Neuronal stem cell (in vitro differentiated cells): ENCODE data around the gene OVCH1.

ENCODE experiments used
- DNase-seq: peaks from one replicate; pipeline ENCODE4 v3.0.0-alpha.2; 2013; ENCODE audit warnings: low spot score
- H2AFZ ChIP-seq: one replicate; pipeline ENCODE4 v1.6.1; 2013; ENCODE audit warnings: mild to moderate bottlenecking, low read length, inconsistent platforms
- H2AK5ac ChIP-seq: 2 replicates; pipeline ENCODE4 v1.6.1; 2013; ENCODE audit warnings: low read depth, mild to moderate bottlenecking, inconsistent platforms, low read length, moderate library complexity, mixed read lengths
- H2BK120ac ChIP-seq: 2 replicates; pipeline ENCODE4 v1.6.1; 2013; ENCODE audit warnings: low read depth, mild to moderate bottlenecking, inconsistent platforms, low read length, moderate library complexity, mixed read lengths
- H2BK12ac ChIP-seq: one replicate; pipeline ENCODE4 v1.6.1; 2013; ENCODE audit warnings: low read length, inconsistent platforms
- H2BK15ac ChIP-seq: 2 replicates; pipeline ENCODE4 v1.6.1; 2013; ENCODE audit warnings: mild to moderate bottlenecking, low read length, inconsistent platforms, mixed read lengths
- H2BK5ac ChIP-seq: one replicate; pipeline ENCODE4 v1.6.1; 2013; ENCODE audit warnings: inconsistent platforms, mild to moderate bottlenecking, low read length, moderate library complexity
- H3K14ac ChIP-seq: one replicate; pipeline ENCODE4 v1.6.1; 2013; ENCODE audit warnings: low read length, inconsistent platforms
- H3K18ac ChIP-seq: 2 replicates; pipeline ENCODE4 v1.6.1; 2013; ENCODE audit warnings: low read length, inconsistent platforms
- H3K23ac ChIP-seq: 2 replicates; pipeline ENCODE4 v1.6.1; 2013; ENCODE audit warnings: low read depth, mild to moderate bottlenecking, mixed read lengths, low read length, inconsistent platforms; ENCODE audit not compliant: poor library complexity
- H3K27ac ChIP-seq: replicated peaks from 3 replicates; pipeline ENCODE4 v1.5.1; 2013; ENCODE audit warnings: low read length, inconsistent platforms
- H3K27me3 ChIP-seq, 3 experiments: 2 replicates each; pipeline ENCODE4 v1.6.1; 2013; ENCODE audit warnings: low read length in 3 of 3, mild to moderate bottlenecking in 2 of 3, inconsistent platforms in 1 of 3, low read depth in 1 of 3, mixed read lengths in 1 of 3, moderate library complexity in 1 of 3; ENCODE audit not compliant: control insufficient read depth in 3 of 3, insufficient read depth in 3 of 3
- H3K36me3 ChIP-seq, 2 donors: replicated peaks in 1 of 2; 2 replicates each; pipeline ENCODE4 v1.6.1; 2013; ENCODE audit warnings: low read length in 2 of 2; ENCODE audit not compliant: control insufficient read depth in 2 of 2, insufficient read depth in 2 of 2
- H3K4ac ChIP-seq: 2 replicates; pipeline ENCODE4 v1.6.1; 2013; ENCODE audit warnings: inconsistent platforms, mild to moderate bottlenecking, low read length, moderate library complexity
- H3K4me1 ChIP-seq, 2 donors: 1 replicate in 1 of 2; 2 replicates in 1 of 2; pipeline ENCODE4 v1.6.1; 2013; ENCODE audit warnings: low read length in 2 of 2, low read depth in 1 of 2; ENCODE audit not compliant: control insufficient read depth in 2 of 2, insufficient read depth in 1 of 2
- H3K4me2 ChIP-seq: one replicate; pipeline ENCODE4 v1.6.1; 2013; ENCODE audit warnings: mild to moderate bottlenecking, low read length, inconsistent platforms; ENCODE audit not compliant: insufficient read depth, poor library complexity, severe bottlenecking
- H3K4me3 ChIP-seq, 2 donors: 2 replicates each; pipeline ENCODE4 v1.5.1; 2013; ENCODE audit warnings: low read length in 2 of 2, mild to moderate bottlenecking in 2 of 2, inconsistent platforms in 1 of 2, moderate library complexity in 1 of 2
- H3K79me1 ChIP-seq: one replicate; pipeline ENCODE4 v1.6.1; 2013; ENCODE audit warnings: low read depth, mild to moderate bottlenecking, inconsistent platforms, low read length, moderate library complexity
- H3K9ac ChIP-seq: one replicate; pipeline ENCODE4 v1.6.1; 2013; ENCODE audit warnings: mild to moderate bottlenecking, low read depth, low read length, inconsistent platforms; ENCODE audit not compliant: poor library complexity
- H3K9me3 ChIP-seq, 2 donors: replicated peaks in 1 of 2; 2 replicates each; pipeline versions ENCODE3 to v1.6.1; 2013; ENCODE audit warnings: low read length in 2 of 2, mild to moderate bottlenecking in 2 of 2, inconsistent platforms in 1 of 2, low read depth in 1 of 2, mixed read lengths in 1 of 2, moderate library complexity in 1 of 2; ENCODE audit not compliant: control insufficient read depth in 2 of 2, insufficient read depth in 1 of 2
- H4K8ac ChIP-seq: one replicate; pipeline ENCODE4 v1.6.1; 2013; ENCODE audit warnings: low read depth, mild to moderate bottlenecking, inconsistent platforms, low read length, moderate library complexity
- H4K91ac ChIP-seq: one replicate; pipeline ENCODE4 v1.6.1; 2013; ENCODE audit warnings: low read length, low read depth, mild to moderate bottlenecking, inconsistent platforms; ENCODE audit not compliant: poor library complexity
- WGBS, 2 donors: extraction: QIAGEN DNeasy Blood & Tissue Kit; methylation state at CpG; one replicate each; pipeline ENCODE4 v1.1.7; 2013; ENCODE audit warnings: missing lambda C conversion rate in 2 of 2, mixed read lengths in 1 of 2; ENCODE audit not compliant: insufficient read length in 2 of 2, insufficient replicate concordance in 1 of 2; ENCODE audit errors: extremely low coverage in 2 of 2; 5-methylcytosine and 5-hydroxymethylcytosine counted together

The OVCH1 gene

GRCh38 chr12:29415111-29415510 lies 82.4 kb downstream of the OVCH1 start:
- WGBS, 2 donors = no CpG with 5 or more reads among the region's 4 CpGs
- no peak overlapping the region for H4K8ac ChIP-seq
- no peak overlapping the region for H3K14ac ChIP-seq
- H3K79me1 ChIP-seq = no peaks in the 10 kb centered on the region
- no peaks in the 10 kb centered on the region for H3K9me3 ChIP-seq
- H3K23ac ChIP-seq = no peak overlapping the region
- H2BK5ac ChIP-seq = no peak overlapping the region
- no peaks in the 10 kb centered on the region for H3K27me3 ChIP-seq
- H3K18ac ChIP-seq = no peak overlapping the region
- H2BK12ac ChIP-seq = no peak overlapping the region
- no peak overlapping the region for H2AFZ ChIP-seq
- no peak overlapping the region for H2BK120ac ChIP-seq
- no peak overlapping the region for H2AK5ac ChIP-seq
- no peak overlapping the region for H3K27ac ChIP-seq
- H3K9ac ChIP-seq = no peak overlapping the region
- DNase-seq = no peak
- no peak overlapping the region for H2BK15ac ChIP-seq
- H3K36me3 ChIP-seq = no peaks in the 10 kb centered on the region
- H4K91ac ChIP-seq = no peak overlapping the region
- no peaks in the 10 kb centered on the region for H3K4me1 ChIP-seq
- H3K4me2 ChIP-seq = no peak overlapping the region
- H3K4me3 ChIP-seq = no peak overlapping the region
- H3K4ac ChIP-seq = no peak overlapping the region

GRCh38 chr12:29414368-29414767 lies 83.1 kb downstream of the OVCH1 start:
- H3K23ac ChIP-seq = no peak overlapping the region
- H3K18ac ChIP-seq = no peak overlapping the region
- no peak overlapping the region for H3K27ac ChIP-seq
- no peak overlapping the region for H3K4ac ChIP-seq
- no peak overlapping the region for H2BK120ac ChIP-seq
- no peak overlapping the region for H2AK5ac ChIP-seq
- no peak for DNase-seq
- H3K36me3 ChIP-seq = no peaks in the 10 kb centered on the region
- no peak overlapping the region for H2BK5ac ChIP-seq
- no peaks in the 10 kb centered on the region for H3K9me3 ChIP-seq
- no peaks in the 10 kb centered on the region for H3K4me1 ChIP-seq
- H3K9ac ChIP-seq = no peak overlapping the region
- H3K4me2 ChIP-seq = no peak overlapping the region
- no peak overlapping the region for H4K8ac ChIP-seq
- H2BK12ac ChIP-seq = no peak overlapping the region
- no peak overlapping the region for H3K4me3 ChIP-seq
- no peaks in the 10 kb centered on the region for H3K27me3 ChIP-seq
- H3K79me1 ChIP-seq = no peaks in the 10 kb centered on the region
- no peak overlapping the region for H2AFZ ChIP-seq
- no peak overlapping the region for H4K91ac ChIP-seq
- no peak overlapping the region for H3K14ac ChIP-seq
- no peak overlapping the region for H2BK15ac ChIP-seq

- Histone ChIP-seq H3K4me1 (no peaks in the 10 kb centered on the region), H2BK12ac (no peak overlapping the region), H3K4ac (no peak overlapping the region), H2AFZ (no peak overlapping the region), H3K18ac (no peak overlapping the region), H2BK5ac (no peak overlapping the region), H3K4me2 (no peak overlapping the region), H2AK5ac (no peak overlapping the region), H2BK15ac (no peak overlapping the region), H4K8ac (no peak overlapping the region), H3K27me3 (no peaks in the 10 kb centered on the region), H2BK120ac (no peak overlapping the region), H3K36me3 (no peaks in the 10 kb centered on the region), H3K9me3 (no peaks in the 10 kb centered on the region), H3K4me3 (no peak overlapping the region), H3K14ac (no peak overlapping the region), H3K9ac (no peak overlapping the region), H3K79me1 (no peaks in the 10 kb centered on the region), H4K91ac (no peak overlapping the region), H3K27ac (no peak overlapping the region), H3K23ac (no peak overlapping the region)
- no CpG with 5 or more reads among the region's 4 CpGs for WGBS, 2 donors
- DNase-seq = no peak
Observed at GRCh38 chr12:29405561-29405960, 91.9 kb downstream of the OVCH1 start.

GRCh38 chr12:29403991-29404390 lies 93.5 kb downstream of the OVCH1 start:
- no peak overlapping the region for H2AK5ac ChIP-seq
- H3K23ac ChIP-seq = no peak overlapping the region
- DNase-seq = no peak
- WGBS, 2 donors = no CpG with 5 or more reads among the region's 4 CpGs
- no peak overlapping the region for H2BK120ac ChIP-seq
- no peaks in the 10 kb centered on the region for H3K4me1 ChIP-seq
- no peaks in the 10 kb centered on the region for H3K9me3 ChIP-seq
- no peaks in the 10 kb centered on the region for H3K36me3 ChIP-seq
- no peak overlapping the region for H2AFZ ChIP-seq
- H4K91ac ChIP-seq = no peak overlapping the region
- no peak overlapping the region for H2BK5ac ChIP-seq
- no peak overlapping the region for H3K14ac ChIP-seq
- H3K27me3 ChIP-seq = no peaks in the 10 kb centered on the region
- H3K4ac ChIP-seq = no peak overlapping the region
- no peak overlapping the region for H3K27ac ChIP-seq
- H4K8ac ChIP-seq = no peak overlapping the region
- no peak overlapping the region for H2BK15ac ChIP-seq
- H3K18ac ChIP-seq = no peak overlapping the region
- no peak overlapping the region for H3K4me2 ChIP-seq
- H3K9ac ChIP-seq = peak overlapping the region; percentile 25
- no peaks in the 10 kb centered on the region for H3K79me1 ChIP-seq
- no peak overlapping the region for H3K4me3 ChIP-seq
- no peak overlapping the region for H2BK12ac ChIP-seq
